GM18502 (cell line): ENCODE data around the gene CPEB3.
"Not testable (repeated sequence)": the region's sequence is repeated elsewhere in the genome, so short reads cannot be mapped to it uniquely, and the experiment has no call there.

Experiments
- ATAC-seq: cut with Tn5 transposase; IDR thresholded peaks from one replicate; pipeline ENCODE4 v1.9.1; 2021; ENCODE audit warnings: mild to moderate bottlenecking; ENCODE audit not compliant: unreplicated experiment, poor library complexity

CPEB3 gene

GRCh38 chr10:92052741-92053140 is 238.1 kb downstream of the CPEB3 start:
- ATAC-seq = no peak

GRCh38 chr10:92052088-92052487 is 238.8 kb downstream of the CPEB3 start:
- ATAC-seq = no peak

- no peak for ATAC-seq
Measured at GRCh38 chr10:92047215-92047614, 243.7 kb downstream of the CPEB3 start.

DNA sequence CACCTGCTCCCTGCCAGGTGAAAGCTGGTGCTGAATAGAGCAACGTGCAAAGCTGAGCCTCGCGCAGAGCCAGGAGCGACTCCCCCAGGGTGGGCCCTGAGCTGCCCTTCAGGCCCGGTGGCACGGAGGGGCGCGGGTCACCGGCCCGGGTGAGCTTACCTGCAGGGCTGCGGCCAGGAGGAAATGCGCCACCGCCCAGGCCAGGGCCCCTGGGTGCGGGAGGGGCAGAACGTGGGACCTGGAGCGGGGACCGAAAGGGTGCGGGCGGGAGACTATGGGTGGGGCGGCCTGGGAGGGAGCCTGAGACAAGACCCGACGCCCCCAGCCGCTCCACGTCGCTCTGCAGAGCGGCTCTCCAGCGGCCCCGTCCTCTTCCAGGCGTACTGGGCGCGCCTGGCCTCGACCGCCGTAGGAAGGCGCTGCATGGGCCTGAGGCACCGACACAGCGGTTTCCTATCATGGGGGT is 245.2 kb downstream of the CPEB3 start:
- ATAC-seq = no peak

GRCh38 chr10:92042541-92042940 is 248.3 kb downstream of the CPEB3 start:
- ATAC-seq = no peak

- ATAC-seq = no peak
Measured at GRCh38 chr10:92038949-92039348, 251.9 kb downstream of the CPEB3 start.

GRCh38 chr10:92033070-92033469 is 257.8 kb downstream of the CPEB3 start:
- ATAC-seq = not testable (repeated sequence)

- no peak for ATAC-seq
Measured at GRCh38 chr10:92031580-92031979, 259.3 kb downstream of the CPEB3 start.

- no peak for ATAC-seq
Measured at GRCh38 chr10:92027141-92027540, 263.7 kb downstream of the CPEB3 start.

DNA sequence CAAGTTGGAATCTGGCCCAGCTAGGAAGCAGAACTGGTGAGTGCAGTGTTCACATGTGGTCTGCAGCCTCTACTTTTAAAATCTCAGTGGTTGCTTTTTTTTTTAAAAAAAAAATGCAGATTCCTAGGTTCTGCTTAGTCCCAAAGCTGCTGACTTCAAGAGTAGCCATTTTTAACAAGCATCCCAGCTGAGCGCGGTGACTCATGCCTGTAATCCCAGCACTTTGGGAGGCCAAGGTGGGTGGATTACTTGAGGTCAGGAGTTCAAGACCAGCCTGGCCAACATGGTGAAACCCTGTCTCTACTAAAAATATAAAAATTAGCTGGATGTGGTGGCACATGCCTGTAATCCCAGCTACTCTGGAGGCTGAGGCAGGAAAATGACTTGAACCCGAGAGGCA is 265.5 kb downstream of the CPEB3 start:
- not testable (repeated sequence) for ATAC-seq

DNA sequence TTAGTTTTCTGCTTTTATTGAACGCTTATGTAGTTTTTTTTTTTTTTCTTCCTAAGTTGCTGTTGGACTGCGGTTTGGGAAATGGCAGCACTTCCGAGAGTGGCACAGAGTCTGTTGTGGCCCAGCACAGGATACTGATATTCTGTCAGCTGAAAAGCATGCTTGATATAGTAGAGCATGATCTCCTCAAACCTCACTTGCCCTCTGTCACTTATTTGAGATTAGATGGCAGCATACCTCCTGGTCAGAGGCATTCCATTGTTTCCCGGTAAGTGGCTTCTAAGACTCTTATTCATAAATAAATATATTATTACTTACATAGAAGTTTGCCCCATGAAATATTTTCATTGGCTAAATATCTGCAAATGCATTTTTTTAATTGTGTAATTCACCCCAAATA is 266.2 kb downstream of the CPEB3 start:
- no peak for ATAC-seq

- ATAC-seq = no peak
Measured at GRCh38 chr10:92014620-92015019, 276.3 kb downstream of the CPEB3 start.

DNA sequence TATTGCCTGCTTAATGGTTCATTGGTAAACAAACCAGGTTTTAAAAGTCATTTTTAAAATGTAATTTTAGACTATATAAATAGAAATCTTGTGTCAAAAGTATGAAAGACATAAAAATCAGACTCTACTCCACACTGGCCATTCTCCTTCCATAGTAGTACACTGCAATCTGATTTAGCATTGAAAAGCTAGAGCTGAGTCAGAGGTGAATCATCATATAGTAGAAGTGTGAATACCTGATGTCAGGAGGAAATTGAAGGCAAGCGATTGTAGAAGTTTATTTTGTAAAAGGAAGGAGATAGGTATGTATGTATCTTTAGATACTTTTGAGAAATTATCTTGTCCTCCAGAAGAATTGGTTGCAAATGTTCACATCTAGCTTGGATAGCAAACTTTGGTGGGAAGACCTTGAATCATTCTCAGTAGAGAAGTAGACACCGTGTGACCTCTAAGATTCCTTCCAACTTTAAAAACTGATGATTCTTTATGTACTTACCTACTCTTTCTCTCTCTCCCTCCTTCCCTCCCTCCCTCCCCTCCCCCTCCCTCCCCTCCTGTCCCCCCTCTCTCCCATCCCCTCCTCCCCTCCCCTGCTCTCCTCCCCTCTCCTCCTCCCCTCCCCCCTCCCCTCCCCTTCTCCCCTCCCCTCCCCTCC is 279.2 kb downstream of the CPEB3 start:
- ATAC-seq = no peak

GRCh38 chr10:92010047-92010735 is 280.7 kb downstream of the CPEB3 start:
- ATAC-seq = no peak

DNA sequence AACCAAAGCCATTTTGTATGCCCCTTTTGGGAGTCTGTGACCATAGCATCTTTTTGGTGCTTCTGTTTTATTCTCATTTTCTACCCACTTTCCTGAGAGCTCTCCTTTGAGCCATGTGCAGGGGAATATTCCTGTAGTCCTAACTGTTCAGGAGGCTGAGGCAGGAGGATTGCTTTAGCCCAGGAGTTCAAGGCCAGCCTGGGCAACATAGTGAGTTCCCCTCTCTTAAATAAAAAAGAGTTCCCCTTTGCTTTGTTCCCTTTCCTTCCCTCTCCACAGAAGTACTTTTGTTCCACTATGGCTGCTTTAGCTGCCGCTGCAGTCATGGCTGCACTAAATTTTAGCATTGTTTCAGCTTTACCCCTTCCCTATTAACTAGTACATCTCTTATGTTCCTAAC is 281.4 kb downstream of the CPEB3 start:
- no peak for ATAC-seq

DNA sequence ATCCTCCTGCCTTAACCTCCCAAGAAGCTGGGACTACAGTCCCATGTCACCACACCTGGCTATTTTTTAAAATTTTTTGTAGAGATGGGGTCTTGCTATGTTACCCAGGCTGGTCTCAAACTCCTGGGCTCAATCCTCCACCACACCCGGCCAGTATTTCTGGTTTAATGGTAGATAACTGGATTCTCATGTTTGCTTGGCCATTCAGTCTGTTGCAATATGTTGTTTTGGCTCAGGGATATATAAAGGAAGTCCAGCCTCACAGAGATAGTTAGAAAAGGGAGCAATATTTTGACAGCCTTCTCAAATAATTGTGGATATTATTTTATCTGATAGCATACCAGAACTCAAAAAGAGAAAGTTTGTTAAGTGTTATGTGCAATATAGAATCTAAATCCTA is 284.9 kb downstream of the CPEB3 start:
- no peak for ATAC-seq

DNA sequence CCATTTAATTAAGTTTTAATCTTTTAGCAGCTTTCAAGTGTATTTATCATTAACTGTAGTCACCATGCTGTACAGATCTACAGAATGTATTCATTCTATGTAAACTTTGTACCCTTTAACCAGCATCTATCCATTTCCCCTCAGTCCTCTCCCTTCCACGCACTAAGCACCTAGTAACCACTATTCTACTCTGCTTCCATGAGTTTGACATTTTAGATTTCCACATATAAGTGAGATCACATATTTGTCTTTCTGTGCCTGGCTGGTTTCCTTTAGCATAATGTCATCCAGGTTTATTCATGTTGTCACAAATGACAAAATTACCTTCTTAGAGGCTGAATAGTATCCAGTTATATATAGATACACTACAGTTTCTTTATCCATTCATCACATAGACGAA is 287.6 kb downstream of the CPEB3 start:
- ATAC-seq = no peak

GRCh38 chr10:92001995-92002394 is 288.9 kb downstream of the CPEB3 start:
- ATAC-seq = no peak

GRCh38 chr10:92001581-92001980 is 289.3 kb downstream of the CPEB3 start:
- no peak for ATAC-seq
